Measurements from ENCODE around the gene ARHGAP26. TPM values are rescaled to one million over a fixed set of nuclear protein-coding genes. Genes with fewer than 3 reads are reported as not detected.

Gene ARHGAP26
- polyA plus RNA-seq, 1 donor from 2014 or later: 1.6 TPM

DNA sequence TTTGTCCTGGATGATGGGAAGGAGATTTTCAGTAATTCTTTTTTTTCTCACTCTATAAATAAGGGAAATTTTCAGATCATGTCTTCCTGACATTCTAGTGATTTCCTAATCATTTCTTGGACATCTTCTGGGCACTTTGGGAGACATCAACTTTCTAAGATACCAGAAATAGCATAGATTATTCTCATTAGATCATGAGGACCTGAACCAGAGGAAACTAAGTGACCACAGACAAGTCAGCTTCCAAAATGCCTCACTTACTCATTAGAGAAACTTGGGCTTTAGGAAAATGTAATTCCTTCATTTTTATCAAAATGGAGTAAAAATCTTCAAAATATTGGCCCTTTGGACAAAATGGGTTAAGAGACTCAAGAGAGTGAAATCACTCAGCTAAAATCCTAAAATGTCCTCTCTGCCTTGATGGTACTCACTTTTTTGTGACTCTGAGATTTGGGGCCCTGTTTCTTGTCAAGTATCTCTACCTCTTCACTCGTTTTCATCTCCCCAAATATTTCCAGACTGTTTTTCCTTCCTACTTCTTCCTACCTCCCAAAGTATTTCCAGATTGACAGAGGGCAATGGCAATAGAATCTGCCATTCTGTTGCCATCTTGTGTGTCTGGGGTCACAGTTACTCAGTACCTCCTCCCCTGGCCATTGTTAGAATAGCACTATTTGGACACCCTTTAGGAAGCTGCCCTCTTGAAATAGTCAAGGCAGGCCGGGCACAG, 438.8 kb downstream of the ARHGAP26 start:
- no peak overlapping the region for H3K4me3 Mint-ChIP-seq
- peaks cover 3% of the 10 kb centered on the region for H3K36me3 Mint-ChIP-seq
- peaks cover 0 to 2% (median 0%) of the 10 kb centered on the region in 3 donors for H3K9me3 Mint-ChIP-seq
- H3K4me1 Mint-ChIP-seq: peaks cover 12 to 24% (median 22%) of the 10 kb centered on the region in 3 donors
- no peak overlapping the region for H3K27ac Mint-ChIP-seq
- peaks cover 7% of the 10 kb centered on the region for H3K27me3 Mint-ChIP-seq

DNA sequence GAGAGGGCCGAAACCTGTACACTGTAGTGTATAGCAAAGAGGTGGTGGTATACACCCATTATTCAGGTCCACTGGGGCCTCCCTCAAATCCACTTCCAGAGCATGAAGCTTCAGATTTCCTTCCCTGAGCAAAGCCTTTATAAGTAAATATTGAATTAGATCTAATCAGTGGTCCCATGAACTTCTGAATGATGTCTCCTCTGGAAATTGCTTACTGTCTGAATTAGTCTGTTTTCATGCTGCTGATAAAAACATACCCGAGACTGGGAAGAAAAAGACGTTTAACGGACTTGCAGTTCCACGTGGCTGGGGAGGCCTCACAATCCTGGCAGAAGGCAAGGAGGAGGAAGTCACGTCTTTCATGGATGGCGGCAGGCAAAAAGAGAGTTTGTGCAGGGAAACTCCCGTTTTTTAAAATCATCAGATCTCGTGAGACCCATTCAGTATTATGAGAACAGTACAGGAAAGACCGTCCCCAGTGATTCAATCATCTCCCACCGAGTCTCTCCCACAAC, 439.8 kb downstream of the ARHGAP26 start:
- Mint-ChIP-seq H3K9me3 (peaks cover 0 to 2% (median 0%) of the 10 kb centered on the region in 3 donors), H3K4me1 (peaks cover 12 to 29% (median 25%) of the 10 kb centered on the region in 3 donors), H3K27ac (peak overlapping the region in 1 of 3 donors; percentile 37), H3K36me3 (peaks cover 3% of the 10 kb centered on the region), H3K27me3 (peaks cover 7% of the 10 kb centered on the region), H3K4me3 (no peak overlapping the region)

DNA sequence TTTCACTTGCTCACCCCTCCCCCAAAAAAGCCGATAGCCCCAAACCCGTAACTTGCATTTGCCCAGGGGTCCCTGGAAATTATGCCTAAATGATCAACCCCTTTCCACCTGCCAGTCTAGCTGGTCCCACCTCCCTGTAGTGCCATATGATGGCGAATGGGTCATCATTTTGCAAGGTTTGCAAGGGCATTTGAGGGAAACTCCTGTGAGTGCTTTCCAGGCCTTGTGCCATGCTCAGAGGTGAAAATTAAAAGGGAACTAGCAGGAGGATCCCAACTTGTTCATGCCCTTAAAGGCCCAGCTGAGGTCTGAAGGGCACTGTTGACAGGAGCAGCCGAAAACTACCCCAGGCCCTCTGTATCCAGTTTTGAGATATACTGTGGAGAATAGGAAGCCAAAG, 440.4 kb downstream of the ARHGAP26 start:
- Mint-ChIP-seq H3K9me3 (peaks cover 0 to 2% (median 0%) of the 10 kb centered on the region in 3 donors), H3K4me3 (peak overlapping the region in 1 of 4 donors; percentile 20), H3K27ac (no peak overlapping the region), H3K36me3 (peaks cover 3% of the 10 kb centered on the region), H3K4me1 (peaks cover 12 to 29% (median 25%) of the 10 kb centered on the region in 3 donors), H3K27me3 (peaks cover 7% of the 10 kb centered on the region)

DNA sequence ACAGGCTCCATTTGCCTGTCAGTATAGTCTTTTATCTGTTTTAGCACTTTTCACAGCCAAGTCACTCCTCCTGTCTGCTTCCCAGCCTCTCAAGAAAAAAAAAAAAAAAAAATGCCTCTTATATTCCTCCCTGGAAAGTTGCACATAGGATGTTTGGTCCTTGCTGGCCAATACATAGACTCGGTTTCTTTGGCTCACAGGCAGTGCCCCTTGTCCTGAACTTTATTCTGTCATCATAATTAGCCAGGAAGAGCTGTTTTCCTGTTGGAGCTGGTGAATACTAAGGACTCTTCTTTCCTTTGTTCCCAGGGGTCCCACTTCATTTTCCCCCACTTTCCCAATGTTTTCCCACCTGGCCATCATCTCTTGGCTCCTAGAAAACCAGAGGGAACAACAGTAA, 442.1 kb downstream of the ARHGAP26 start:
- peaks cover 4 to 21% (median 19%) of the 10 kb centered on the region in 3 donors for H3K4me1 Mint-ChIP-seq
- peaks cover 7% of the 10 kb centered on the region for H3K36me3 Mint-ChIP-seq
- H3K27ac Mint-ChIP-seq: no peak overlapping the region
- no peak overlapping the region for H3K4me3 Mint-ChIP-seq
- H3K9me3 Mint-ChIP-seq: peaks cover 0 to 2% (median 0%) of the 10 kb centered on the region in 3 donors
- peaks cover 4% of the 10 kb centered on the region for H3K27me3 Mint-ChIP-seq

DNA sequence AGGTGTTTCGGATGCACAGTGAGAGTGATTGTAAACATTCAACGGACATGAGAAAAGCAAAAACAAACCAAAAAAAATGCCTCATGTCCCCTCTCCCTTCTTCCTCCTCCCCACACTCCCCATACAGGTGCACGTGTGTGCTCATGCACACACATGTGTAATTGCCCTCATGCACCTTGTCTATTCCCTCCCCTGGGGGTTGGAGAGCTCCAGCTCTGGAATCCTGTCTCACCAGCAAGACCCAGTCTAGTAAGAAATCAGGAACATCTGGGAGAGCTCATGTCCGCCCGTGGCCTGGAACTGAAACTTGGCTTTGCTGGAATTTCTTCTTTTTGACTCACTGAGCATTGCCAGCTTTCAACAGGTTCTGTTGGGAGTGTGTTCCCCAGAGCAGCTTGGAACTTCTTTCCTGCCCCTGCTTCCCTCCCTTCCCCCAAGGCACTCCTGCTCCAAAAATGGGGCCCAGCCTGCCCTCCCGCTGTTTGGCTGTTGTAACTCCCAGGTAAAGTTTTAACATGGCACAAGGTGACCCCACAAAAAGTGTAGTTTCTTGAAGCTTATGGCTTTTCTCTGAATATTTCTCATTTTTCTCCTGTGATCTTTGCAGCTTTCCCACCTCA, 443.2 kb downstream of the ARHGAP26 start:
- peaks cover 0 to 2% (median 0%) of the 10 kb centered on the region in 3 donors for H3K9me3 Mint-ChIP-seq
- H3K27ac Mint-ChIP-seq: peak overlapping the region in 1 of 3 donors; percentile 57
- H3K4me3 Mint-ChIP-seq: peak overlapping the region in 2 of 4 donors; percentile 49 to 79
- H3K36me3 Mint-ChIP-seq: peaks cover 7% of the 10 kb centered on the region
- H3K4me1 Mint-ChIP-seq: peaks cover 4 to 27% (median 27%) of the 10 kb centered on the region in 3 donors
- H3K27me3 Mint-ChIP-seq: peaks cover 4% of the 10 kb centered on the region

DNA sequence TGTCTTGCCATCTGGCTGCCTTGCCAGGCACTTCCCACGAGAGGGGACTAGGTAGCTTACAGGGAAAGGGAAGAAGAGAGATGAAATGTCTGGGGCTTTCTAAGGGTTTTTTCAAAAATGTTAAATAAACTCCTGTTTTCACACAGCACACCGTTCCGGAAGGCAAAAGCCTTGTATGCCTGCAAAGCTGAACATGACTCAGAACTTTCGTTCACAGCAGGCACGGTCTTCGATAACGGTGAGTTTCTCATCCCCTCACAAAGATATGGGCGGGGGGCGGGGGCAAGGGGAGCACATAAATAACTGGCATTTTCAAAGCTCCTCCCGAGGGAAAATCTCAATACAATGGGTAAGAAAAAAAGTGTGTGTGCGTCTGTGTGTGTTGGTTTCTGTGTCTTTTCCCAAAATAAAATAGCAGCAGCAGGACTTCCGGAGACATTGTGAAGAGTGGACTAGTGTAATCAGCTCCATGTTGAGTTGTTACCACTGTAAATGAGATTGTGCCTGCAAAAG, 443.7 kb downstream of the ARHGAP26 start:
- peak overlapping the region in 1 of 3 donors; percentile 57 for H3K27ac Mint-ChIP-seq
- peaks cover 4% of the 10 kb centered on the region for H3K27me3 Mint-ChIP-seq

DNA sequence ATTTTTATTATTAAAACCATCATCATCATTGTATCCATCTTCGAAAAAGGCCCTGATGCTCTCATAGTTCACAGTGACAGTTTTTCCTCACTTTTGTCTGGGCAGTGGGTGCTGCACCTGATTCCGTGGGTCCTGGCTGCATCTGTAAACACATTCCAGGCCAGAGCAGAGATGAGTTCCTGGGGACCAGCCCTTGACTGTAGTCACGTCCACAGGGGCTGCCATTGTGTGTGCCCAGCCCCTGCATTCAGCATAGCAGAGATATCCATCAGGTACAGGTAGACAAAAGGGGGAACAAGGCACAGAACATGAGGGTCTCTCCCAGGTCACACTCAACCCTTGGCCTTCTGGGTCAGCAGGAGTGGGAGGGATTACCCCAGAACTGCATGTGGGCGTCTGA, 444.3 kb downstream of the ARHGAP26 start:
- no peak overlapping the region for H3K27ac Mint-ChIP-seq
- H3K4me3 Mint-ChIP-seq: no peak overlapping the region

More for the DNA sequence above, 443.7 kb downstream of the ARHGAP26 start:
- Mint-ChIP-seq H3K36me3 (peaks cover 7% of the 10 kb centered on the region), H3K4me3 (peak overlapping the region in 3 of 4 donors; percentile 49 to 76 (median 51)), H3K9me3 (peaks cover 0 to 2% (median 0%) of the 10 kb centered on the region in 3 donors), H3K4me1 (peaks cover 4 to 27% (median 27%) of the 10 kb centered on the region in 3 donors)

DNA sequence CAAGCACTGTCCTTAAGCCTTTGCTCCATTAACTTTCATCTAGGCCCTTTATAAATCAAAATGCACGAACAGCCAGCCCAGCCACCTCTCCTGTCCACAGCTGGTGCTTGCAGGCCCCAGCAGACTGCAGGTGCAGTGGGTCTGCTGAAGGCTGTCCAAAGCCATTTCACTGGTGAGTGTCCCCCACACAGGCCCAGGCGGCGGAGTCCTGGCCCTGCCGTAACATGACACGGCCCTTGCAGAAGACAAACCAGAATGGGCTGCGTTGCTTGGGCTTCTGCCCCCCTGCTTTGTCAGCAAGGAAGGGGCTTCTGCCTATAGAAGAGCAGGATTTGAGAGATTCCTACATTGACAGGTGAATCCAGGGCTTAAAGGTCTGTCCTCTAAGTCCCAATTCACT, 444.7 kb downstream of the ARHGAP26 start:
- peaks cover 4 to 27% (median 27%) of the 10 kb centered on the region in 3 donors for H3K4me1 Mint-ChIP-seq
- H3K27ac Mint-ChIP-seq: no peak overlapping the region
- H3K36me3 Mint-ChIP-seq: peaks cover 7% of the 10 kb centered on the region

More for the DNA sequence above, 444.3 kb downstream of the ARHGAP26 start:
- Mint-ChIP-seq H3K4me1 (peaks cover 4 to 27% (median 27%) of the 10 kb centered on the region in 3 donors), H3K9me3 (no peaks in the 10 kb centered on the region), H3K36me3 (peaks cover 7% of the 10 kb centered on the region), H3K27me3 (peaks cover 4% of the 10 kb centered on the region)

DNA sequence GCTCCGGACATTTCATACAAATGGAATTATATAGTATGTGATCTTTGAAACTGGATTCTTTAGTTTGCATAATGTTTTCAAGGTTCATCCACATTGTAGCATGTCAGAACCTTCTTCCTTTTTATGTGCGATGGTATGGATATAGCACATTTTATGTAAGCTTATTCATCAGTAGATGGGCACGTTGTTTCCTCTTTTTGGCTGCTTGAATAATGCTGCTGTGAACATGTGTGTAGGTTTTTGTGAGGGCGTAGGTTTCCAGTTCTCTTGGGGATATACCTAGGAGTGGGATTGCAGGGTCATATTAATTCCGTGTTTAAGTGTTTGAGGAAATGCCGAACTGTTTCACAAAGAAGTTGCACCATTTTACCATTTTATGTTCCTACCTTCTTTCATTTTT, 445.5 kb downstream of the ARHGAP26 start:
- peaks cover 1% of the 10 kb centered on the region for H3K27me3 Mint-ChIP-seq
- H3K4me1 Mint-ChIP-seq: peaks cover 6 to 34% (median 32%) of the 10 kb centered on the region in 3 donors
- no peak overlapping the region for H3K27ac Mint-ChIP-seq
- peaks cover 7% of the 10 kb centered on the region for H3K36me3 Mint-ChIP-seq
- peak overlapping the region in 1 of 4 donors; percentile 4 for H3K4me3 Mint-ChIP-seq
- no peaks in the 10 kb centered on the region for H3K9me3 Mint-ChIP-seq

More for the DNA sequence above, 444.7 kb downstream of the ARHGAP26 start:
- H3K9me3 Mint-ChIP-seq: no peaks in the 10 kb centered on the region
- H3K4me3 Mint-ChIP-seq: no peak overlapping the region
- H3K27me3 Mint-ChIP-seq: peaks cover 3% of the 10 kb centered on the region

DNA sequence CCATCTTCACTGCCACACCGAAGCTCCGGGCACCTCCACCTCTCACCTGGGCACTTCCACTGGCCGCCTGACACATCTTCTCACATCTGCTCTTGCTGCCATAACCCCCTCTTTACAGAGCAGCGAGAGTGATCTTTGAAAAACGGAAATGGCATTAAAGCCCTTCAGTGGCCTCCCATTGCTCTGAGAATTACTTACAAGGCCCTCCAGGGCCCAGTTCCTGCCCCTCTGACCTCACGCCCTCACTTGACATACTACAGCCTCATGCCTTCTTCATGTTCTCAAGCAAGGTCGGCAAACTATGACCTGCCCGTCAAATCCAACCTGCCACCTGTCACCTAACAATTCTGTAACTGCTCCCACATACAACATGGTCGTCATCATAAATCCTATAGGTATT, 446.0 kb downstream of the ARHGAP26 start:
- Mint-ChIP-seq H3K27ac (no peak overlapping the region), H3K36me3 (peaks cover 9% of the 10 kb centered on the region), H3K27me3 (peaks cover 1% of the 10 kb centered on the region), H3K4me1 (peaks cover 11 to 40% (median 38%) of the 10 kb centered on the region in 3 donors), H3K9me3 (no peaks in the 10 kb centered on the region), H3K4me3 (no peak overlapping the region)

DNA sequence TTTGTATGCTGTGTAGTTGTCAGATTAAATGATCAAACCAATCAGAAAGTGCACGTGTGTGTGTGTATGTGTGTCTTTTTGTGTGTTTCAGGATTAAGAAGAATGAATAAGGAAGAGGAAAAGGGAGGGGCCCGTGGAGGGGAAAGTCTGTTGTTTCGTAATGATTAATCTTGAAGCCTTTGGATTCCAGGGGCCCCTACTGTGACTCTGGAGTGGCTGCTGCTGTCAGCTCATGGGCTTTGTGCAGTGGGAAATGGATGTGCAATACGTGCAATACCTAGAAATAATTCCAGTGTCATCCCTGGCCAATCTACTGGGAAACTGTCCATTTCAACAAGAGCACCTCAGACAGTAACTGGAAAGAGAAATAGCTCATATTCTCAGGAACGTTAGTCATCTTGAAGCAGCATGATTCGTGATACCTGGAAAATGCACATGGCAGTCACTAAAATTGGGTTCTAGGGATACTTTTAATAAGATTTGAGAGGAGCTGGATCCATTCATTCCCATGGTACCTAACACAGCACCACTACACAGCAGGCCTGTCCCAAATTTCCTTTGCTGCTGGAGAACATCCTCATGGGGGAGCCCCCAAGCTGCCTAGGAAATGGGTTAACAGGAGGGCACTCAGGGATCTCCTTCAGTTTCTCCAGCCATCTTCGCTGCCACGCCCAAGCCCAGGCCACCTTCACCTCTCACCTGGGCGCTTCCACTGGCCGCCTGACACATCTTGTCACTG, 447.1 kb downstream of the ARHGAP26 start:
- Mint-ChIP-seq H3K27me3 (no peaks in the 10 kb centered on the region), H3K9me3 (no peaks in the 10 kb centered on the region), H3K4me1 (peaks cover 12 to 47% (median 43%) of the 10 kb centered on the region in 3 donors), H3K27ac (peak overlapping the region in 1 of 3 donors; percentile 51), H3K4me3 (no peak overlapping the region), H3K36me3 (peaks cover 6% of the 10 kb centered on the region)

DNA sequence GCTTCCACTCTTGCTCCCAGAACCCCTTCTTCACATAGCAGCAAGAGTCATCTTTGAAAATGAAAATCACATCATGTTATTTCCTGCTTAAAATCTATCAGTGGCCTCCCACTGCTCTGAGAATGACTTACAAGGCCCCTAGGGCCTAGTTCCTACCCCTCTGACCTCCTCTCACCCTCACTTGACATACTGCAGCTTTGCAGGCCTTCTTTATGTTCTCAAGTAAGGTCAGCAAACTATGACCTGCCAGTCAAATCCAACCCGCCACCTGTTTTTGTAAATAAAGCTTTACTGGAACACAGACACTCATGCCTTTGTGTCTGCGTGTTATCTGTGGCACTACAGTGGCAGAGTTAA, 447.6 kb downstream of the ARHGAP26 start:
- Mint-ChIP-seq H3K4me1 (peaks cover 15 to 50% (median 48%) of the 10 kb centered on the region in 3 donors), H3K9me3 (no peaks in the 10 kb centered on the region), H3K4me3 (no peak overlapping the region), H3K27ac (peak overlapping the region in 1 of 3 donors; percentile 51), H3K27me3 (no peaks in the 10 kb centered on the region), H3K36me3 (peaks cover 6% of the 10 kb centered on the region)

DNA sequence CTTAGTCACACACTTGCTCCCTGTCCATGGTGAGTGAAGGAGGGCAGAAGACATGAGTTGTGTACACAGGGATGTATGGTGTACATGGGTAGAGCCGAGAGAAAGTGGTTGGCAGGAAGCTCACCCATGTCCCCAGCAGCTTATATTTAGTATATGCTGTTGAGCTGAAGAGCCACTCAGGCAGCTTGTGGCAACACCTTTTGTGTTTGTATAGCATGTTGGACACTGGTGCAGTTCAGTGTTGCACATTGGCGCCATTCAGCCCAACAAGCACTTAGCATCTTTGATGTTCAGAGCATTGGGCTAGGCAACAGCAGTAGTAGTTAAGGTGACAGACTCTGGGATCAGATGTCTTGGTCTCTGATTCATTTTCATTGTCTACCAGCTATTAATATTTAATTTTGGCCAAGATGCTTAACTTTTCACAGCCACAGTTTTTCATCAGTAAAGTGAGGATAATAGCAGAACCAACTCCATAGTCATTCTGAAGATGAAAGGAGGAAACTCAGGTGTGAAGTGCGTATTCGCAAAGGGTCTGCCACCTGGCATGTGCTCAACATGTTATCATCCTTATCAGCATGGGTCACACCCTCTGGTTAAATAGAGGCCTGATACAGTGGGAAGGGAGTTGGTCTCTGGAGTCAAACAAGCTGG, 448.5 kb downstream of the ARHGAP26 start:
- H3K27ac Mint-ChIP-seq: no peak overlapping the region
- peaks cover 20 to 48% (median 47%) of the 10 kb centered on the region in 3 donors for H3K4me1 Mint-ChIP-seq
- H3K9me3 Mint-ChIP-seq: no peaks in the 10 kb centered on the region
- no peaks in the 10 kb centered on the region for H3K27me3 Mint-ChIP-seq
- peaks cover 6% of the 10 kb centered on the region for H3K36me3 Mint-ChIP-seq
- H3K4me3 Mint-ChIP-seq: peak overlapping the region in 1 of 4 donors; percentile 81

DNA sequence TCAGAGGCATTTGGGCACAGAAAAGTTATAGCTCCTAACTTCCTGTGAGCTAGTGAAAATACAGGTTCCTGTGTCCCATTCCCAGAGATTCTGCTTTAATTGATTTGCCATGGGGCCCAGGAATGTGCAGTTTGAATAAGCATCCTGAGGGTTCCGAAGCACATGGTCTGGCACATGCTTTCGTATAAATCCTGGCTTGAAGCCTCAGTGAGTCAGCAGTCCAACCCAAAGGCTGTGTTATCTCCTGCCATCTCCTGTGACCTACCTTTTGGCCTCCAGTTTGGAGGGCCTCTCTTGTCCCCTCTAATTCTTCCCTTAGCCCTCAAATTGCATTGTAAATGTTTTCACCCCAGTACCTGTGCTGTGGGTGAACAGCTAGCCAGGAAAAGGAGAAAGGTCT, 449.5 kb downstream of the ARHGAP26 start:
- H3K9me3 Mint-ChIP-seq: no peaks in the 10 kb centered on the region
- H3K27me3 Mint-ChIP-seq: no peaks in the 10 kb centered on the region
- peaks cover 20 to 42% (median 40%) of the 10 kb centered on the region in 3 donors for H3K4me1 Mint-ChIP-seq
- H3K4me3 Mint-ChIP-seq: peak overlapping the region in 1 of 4 donors; percentile 49
- H3K36me3 Mint-ChIP-seq: peaks cover 7% of the 10 kb centered on the region
- peak overlapping the region in 1 of 3 donors; percentile 67 for H3K27ac Mint-ChIP-seq

Measured in IgD-negative memory B cell (primary cell).